GM19395 (cell line): ENCODE results near the gene ANKRD1.
"Not testable (repeated sequence)": the region's sequence is repeated elsewhere in the genome, so short reads cannot be mapped to it uniquely, and the experiment has no call there.

ENCODE experiments used
- ATAC-seq: cut with Tn5 transposase; IDR thresholded peaks from one replicate; pipeline ENCODE4 v1.9.1; 2021; ENCODE audit warnings: mild to moderate bottlenecking, moderate library complexity; ENCODE audit not compliant: unreplicated experiment

Gene ANKRD1

DNA sequence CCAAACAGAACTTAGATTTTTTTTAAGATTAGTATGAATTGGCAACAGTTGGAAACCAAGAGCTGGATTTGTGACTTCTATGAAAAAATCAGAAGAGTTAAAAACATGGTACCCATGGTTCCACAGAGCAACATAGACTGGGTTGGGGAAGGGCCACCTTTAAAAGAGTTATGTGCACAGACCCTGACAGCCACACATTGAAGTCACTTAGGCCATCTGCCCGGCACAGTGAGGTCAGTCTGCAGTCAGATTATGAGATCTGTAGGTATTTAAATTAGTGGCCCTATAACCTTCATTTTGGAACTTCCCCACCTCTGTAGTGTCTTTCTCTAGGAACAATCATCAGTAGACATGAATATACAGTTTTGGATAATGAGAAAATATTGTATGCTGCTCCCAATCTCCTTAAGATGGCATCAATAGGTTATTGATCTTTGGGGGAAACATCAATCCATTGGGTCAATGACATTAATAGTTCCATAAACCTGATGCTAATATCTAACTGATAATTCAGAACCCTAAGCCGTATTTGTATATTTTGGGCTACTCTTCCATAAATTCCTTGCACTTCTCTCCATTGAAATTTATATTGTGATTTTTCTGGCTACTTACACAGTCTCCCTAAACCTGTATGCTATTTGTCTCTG lies 7.0 kb downstream of the ANKRD1 start:
- ATAC-seq = no peak

DNA sequence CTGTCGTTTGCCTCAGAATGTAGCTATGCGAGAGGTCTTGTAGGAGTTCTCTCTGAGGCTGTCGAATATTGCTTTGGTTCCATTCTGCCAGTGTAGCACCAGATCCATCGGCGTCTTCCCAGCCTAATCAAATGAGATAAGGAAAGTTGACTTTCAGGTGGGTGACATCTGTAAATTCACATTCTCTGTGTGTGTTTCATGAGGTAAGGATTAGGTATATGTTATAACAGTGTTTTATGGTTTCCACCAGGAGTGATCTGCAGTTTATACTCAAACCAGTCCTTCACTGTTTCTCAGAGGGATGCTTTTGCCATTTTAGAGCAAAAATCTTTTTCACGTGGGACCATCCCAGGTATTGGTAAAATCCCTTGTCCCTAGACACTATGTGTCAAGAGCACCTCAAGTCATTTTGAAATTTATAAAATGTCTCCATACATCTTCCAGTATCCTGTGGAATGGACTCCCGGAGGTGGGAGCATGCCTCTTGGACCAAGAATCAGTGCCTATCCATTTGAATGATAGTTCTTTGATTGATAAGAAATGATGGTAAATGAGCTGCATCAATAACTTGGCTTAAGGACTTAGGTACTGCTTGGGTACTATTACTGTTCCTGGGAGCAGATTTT lies 7.9 kb downstream of the ANKRD1 start:
- no peak for ATAC-seq

DNA sequence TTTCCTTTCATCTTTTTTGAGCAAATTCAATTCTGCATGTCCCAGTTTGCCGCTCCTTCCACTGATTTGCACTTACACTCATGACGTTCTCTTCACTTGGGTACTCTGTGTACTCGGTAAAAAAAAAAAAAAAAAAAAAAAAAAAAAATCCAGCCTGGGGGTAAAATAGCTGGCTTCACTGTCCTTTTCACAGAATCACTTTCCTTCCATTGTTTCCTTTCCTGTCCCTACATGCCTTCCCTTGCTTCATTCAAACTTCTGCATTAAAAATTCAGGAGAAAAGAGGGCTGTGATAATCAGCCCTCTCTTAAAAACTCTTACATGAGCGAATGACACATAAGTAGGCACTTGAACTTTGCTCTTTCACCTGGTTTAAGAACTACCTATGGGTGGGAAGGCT lies 8.7 kb downstream of the ANKRD1 start:
- ATAC-seq = no peak

DNA sequence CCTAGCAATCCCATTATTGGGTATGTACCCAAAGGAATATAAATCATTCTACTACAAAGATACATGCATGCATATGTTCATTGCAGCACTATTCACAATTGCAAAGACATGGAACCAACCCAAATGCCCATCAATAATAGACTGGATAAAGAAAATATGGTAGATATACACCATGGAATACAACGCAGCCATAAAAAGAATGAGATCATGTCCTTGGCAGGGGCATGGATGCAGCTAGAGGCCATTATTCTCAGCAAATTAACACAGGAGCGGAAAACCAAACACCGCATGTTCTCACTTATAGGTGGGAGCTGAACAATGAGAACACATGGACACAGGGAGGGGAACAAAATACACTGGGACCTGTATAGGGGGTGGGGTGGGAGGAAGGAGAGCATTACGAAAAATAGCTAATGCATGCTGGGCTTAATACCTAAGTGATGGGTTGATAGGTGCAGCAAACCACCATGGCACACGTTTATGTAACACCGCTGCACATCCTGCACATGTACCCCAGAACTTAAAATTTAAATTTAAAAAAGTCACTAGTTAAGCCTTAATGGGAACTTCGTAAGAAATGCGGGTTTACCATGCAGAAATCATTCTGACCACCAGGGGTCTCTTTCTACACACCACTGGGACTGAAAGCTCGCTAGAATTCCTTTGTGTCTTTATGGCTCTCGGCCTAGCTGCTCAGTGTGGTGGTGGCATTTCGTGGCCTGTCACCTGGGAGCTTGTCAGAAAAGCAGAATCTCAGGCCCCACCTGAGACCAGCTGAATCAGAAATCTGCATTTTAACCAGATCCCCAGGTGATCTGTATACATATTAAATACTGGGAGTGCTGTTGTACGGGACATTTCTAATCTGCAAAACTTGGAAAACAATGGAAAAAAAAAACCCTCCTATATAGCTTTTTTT lies 9.5 kb downstream of the ANKRD1 start:
- peak; percentile 84 for ATAC-seq

DNA sequence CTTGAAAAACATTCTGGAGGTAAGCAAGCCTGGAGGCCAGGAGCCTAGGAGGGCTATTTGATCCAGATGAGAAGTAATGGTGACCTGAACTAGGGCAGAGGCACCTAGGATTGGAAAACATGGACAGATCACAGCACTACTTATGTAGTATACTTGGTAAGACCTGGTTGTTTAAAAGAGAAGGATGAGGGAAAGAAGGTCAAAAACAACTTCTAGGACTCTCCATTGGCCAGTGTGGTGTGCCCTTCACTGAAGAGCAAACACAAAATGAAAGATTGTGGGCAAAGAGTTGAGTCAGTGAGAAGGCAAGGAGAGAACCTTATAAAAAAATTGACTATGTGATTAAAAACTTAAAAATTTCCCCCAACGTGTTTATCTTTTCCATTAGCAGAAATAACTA lies 14.3 kb downstream of the ANKRD1 start:
- ATAC-seq = no peak

DNA sequence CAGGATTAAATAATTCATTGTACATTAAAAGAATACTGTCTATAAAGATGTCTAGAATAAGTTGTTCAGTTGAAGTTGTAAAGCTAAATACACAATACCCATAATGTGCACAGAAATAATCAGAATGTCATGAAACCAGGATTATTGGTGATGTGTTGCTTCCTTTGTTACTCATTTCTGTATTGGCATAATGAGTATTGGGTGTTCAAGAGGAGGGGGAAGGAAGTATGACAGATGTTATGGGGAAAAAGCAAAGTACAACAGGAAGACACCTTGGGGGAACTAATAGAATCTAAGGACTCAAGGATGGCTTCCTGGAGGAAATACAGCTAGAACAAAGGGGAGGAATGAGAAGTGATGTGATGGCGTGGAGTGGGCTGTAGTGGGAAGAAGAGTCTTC lies 15.0 kb downstream of the ANKRD1 start:
- no peak for ATAC-seq

DNA sequence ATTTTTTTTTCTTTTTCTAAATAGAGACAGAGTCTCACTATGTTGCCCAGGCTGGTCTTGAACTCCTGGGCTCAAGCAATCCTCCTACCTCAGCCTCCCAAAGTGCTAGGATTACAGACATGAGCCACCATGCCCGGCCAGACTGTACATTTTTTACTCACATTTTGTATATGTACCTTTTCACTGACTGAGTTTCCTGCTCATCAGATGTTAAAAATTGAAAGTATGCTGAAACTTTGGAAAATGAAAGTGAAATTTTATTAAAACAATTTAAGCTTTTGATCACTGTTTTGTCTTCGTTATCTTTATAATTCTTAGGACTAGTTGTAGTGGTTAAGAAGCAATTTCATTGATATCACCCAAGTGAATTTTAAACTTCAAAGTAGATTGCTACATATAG lies 24.0 kb downstream of the ANKRD1 start:
- ATAC-seq = not testable (repeated sequence)

DNA sequence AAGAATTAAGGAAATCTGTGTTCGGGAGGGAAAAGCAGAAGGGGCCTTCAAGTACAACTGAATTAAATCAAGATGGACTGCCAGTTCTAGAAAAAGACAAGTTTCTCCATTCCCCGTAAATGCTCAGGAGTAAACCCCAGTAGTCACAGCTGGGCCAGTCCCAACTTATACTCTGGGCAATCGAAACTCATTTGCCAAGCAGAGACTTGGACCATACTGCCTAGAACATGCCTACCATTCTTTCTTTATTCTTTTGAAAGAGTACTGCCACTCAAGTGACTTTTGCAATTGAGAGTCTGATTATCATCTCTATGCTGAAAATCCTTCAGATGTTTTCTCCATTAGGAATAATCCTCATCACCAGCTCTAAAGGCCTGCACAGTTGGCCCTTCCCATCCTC lies 27.7 kb downstream of the ANKRD1 start:
- no peak for ATAC-seq

DNA sequence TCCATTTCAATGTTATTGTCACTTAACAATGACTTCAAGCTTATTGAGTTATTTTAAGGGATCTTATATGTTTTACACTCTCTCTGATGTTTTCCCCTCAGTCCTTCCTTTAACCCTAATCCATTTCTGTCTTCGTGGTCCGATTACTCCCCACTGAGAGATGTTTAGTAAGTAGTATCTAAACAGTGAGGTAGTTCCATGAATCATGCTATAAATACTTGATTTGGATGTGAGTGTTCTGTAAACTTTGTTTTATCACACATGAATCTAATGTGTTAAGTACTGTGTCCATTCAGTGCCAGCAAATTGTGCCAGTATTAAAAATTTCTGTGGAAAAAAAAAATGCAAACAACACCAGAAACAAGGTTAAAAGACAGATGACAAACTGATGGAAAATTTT lies 30.5 kb downstream of the ANKRD1 start:
- ATAC-seq = no peak

DNA sequence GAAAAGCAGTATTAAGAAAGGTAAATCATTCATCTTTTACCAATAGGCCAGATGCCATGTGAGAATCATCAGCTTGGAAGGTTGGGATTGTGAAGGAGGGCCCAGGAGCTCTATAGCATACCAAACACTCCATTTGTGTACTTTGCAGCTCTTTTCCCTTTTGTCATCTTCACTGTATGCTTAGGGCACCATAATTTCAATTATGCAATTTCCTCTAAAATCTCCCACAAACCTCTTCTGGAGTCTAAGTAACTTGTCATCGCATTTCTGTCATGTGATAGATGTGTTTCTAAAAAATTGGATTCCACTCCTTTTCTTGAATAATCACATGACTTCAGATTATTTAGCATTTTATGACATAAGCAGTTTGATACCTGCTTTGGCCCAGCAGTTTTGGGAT lies 31.3 kb downstream of the ANKRD1 start:
- no peak for ATAC-seq

DNA sequence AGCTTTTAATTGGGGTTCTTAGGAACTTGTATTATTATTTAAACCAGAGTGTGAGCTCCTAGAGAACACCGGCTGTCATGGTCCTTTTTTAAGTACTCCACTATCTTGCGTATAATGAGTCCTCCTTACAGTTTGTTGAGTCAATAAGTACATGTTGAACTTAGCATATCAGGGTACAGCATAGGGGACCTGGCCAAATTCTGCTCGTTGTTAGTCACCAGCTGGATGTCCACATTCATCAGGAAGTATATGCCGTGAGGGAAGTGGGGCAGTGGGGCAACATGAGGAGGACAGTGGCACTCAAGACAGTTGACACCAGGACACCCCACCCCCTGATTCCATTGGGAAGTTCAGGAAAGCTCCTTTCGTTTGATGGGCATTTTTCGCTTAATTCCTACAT lies 32.5 kb downstream of the ANKRD1 start:
- no peak for ATAC-seq

DNA sequence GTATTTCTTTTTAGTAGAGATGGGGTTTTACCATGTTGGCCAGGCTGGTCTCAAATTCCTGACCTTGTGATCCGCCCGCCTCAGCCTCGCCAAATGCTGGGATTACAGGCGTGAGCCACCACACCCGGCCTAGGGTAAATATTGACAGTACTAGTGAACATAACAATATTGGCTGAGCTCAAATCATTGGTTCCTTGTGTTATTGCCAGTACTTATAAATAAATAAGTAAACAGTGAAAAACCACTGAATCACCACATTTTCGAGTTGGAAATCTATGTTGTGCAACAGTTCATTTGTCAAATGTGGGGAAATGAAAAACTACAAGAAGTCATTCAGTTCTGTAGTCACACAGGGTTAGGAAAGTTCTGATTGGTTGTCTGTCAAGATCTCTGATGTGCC lies 33.3 kb downstream of the ANKRD1 start:
- no peak for ATAC-seq

DNA sequence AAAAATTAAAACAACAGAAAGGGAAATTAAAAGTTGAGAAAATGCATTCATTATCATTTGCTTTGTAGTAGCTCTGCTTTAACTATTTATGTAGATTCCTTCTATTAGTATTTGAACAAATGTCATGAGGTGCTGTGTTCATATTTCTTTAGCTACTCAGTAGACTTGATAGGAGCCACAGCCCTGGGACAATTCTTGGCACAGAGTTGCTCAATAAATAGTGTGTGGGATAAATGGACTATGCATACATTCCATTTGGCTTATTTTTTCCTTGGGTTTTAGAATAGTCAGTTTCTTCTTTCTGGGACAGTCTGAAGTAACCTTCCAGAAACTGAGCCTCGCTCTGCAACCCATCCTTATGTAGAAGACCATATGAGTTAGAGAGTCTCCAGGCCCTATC lies 35.7 kb downstream of the ANKRD1 start:
- no peak for ATAC-seq

DNA sequence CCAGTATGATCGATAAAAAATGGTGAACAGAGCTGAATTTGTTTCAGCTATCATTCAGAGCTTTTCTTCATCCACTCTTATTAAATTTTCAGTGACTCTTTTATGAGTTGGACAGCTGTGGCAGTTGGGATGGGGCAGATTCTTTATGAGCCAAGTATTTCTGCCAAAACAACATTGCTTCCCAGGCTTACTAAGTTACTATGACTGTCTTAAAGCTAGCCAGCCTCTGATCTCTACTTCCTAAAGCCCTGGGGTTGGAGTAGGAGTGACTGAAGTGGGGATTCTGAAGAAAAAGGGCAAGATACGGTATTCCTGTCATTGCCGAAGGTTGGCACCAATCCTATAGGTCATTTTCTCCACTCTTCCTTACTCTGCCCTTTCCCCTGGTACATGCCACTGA lies 36.5 kb downstream of the ANKRD1 start:
- no peak for ATAC-seq

DNA sequence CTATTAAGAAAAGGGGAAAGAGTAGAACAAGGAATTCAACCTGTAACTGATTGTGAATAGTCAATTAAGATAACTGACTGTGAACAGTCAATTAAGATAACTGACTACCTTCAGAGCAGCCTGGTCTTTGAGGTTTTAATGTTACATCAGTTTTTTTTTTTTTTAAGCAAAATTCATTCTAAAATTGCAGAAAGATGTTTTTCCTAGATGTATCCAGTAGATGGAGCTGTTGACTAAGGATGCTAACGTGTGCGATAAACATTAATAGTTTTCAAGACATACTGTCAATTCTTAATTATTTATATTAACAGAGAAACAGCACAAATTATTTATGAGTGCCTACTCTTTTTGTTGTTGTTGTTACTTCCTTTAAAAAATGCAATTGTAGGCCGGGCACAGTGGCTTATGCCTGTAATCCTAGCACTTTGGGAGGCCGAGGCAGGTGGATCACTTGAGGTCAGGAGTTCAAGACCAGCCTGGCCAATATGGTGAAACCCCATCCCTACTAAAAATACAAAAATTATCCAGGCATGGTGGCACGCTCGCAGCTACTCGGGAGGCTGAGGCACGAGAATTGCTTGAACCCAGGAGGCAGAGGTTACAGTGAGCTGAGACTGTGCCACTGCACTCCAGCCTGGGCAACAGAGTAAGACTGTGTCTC lies 40.7 kb downstream of the ANKRD1 start:
- not testable (repeated sequence) for ATAC-seq

DNA sequence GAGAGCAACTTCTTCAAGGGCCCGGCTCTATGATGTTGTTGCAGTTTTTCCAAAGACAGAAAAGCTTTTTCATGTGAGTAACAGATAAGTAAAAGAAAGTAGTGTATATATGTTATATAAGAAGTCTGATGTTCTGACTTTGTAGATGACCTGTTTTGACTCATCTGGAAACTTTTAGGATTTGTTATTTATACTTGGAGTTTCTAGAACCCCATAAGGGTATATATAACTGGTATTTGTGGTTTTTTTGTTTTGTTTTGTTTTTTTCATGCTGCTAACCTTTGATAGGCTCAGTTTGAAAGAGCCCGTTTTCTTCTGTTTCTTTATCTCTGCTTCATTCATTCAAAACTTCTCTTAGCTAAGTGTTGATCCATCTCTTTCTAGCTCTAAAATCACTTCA lies 41.8 kb downstream of the ANKRD1 start:
- no peak for ATAC-seq

DNA sequence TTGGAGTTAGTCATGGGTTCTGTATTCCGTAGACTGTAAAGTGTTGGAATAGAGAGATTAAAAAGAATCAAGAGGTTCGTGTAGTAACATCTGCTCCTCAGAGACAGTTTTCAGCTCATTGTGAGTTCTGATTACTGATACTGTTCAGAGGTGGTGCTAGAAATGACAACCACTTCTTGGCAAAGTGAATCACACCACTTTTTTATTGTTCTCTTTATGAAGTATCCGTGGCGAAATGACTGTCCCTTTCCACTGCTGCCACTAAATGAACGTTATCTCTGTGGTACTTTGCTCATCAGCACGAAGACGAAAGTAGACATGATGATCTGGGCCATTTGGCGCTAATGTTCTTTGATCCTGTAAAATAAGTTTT lies 48.3 kb downstream of the ANKRD1 start:
- peak; percentile 1 for ATAC-seq

DNA sequence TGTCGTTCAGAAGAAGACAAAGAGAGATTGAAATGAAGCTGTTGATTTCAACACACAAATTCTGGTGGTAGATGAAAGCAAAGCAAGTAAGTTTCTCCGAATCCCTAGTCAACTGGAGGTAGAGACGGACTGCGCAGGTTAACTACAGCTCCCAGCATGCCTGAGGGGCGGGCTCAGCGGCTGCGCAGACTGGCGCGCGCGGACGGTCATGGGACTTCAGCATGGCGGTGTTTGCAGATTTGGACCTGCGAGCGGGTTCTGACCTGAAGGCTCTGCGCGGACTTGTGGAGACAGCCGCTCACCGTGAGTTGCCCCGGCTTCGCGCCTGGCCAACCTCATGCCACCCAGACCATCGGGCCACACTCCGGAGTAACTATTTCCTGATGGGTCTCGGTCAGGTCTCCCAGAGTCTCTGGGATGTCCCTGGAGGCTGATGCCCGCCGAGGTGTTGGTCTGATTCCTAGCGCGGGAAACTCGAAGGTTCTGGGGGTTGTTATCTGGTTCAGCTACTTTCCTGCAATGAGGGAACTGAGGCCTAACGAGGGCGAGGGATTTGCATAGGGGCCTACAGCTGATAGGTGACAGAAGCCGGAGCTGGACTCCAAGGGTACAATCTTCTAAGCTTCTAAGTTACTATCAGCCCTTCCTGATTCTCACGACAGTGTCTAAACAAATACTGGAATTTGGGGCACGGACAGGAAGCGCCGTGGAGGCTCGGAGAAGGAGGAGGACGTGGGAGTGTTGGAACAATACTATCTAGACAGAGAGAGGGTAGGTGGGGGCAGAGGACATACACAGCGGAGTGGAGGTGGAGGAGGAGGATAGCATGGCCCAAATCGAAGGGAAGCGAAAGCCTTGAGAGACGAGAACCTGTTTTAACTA lies 48.9 kb downstream of the ANKRD1 start, which contains the start of gene RPP30:
Gene RPP30 (plus strand): TSS at position 209 of the 882 bp plus-strand sequence. CDS start 13 bp downstream, at position 222.
- ATAC-seq = peak; percentile 99

DNA sequence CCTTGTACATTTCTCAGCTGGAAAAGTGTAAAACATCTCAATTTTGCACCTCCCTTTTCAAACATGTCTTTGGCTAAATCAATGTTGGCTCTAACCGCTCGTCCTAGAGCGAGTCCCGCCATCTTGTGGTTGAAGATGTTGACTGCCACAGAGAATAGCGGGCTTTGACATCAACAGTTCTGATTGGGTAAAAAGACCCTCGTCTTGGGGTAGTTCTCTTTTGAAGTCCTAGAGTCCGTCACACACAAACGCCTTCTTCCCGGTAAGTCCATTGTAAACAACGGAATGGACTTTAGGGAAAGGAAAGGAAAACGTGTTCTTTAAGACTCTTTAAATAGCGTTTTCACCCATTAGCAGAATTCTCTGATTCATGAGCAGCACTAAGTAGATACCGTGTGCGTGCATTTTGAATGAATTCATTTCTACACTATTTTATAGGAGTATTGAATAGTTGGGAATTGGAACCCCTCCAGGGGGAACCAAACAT lies 49.6 kb downstream of the ANKRD1 start:
- peak; percentile 66 for ATAC-seq

DNA sequence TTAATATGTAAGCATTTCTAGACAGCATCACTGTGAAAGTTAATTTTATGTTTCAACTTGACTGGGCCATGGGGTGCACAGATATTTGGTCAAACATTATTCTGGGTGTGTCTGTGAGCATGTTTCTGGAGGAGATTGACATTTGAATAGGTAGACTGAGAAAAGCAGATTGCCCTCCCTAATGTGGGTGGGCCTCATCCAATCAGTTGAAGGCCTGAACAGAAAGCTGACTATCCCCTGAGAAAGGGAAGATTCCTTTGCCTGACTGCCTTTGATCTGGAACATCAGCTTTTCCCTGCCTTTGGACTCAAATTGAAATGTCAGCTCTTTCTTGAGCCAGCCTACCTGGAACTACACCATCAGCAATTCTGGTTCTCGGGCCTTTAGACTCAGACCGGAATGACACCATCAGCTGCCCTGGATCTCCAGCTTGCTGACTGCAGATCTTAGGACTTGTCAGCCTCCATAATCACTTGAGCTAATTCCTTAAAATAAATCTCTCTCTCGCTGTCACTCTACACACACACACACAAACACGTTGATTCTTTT lies 54.8 kb downstream of the ANKRD1 start:
- no peak for ATAC-seq
